Upper lobe of left lung (tissue), 6 donors: ENCODE measurements around the gene SLC25A11. TPM values are rescaled to one million over a fixed set of nuclear protein-coding genes. Genes with fewer than 3 reads are reported as not detected.
A peak's percentile ranks its signal among the peaks of the same experiment; 100 is the strongest.

Experiments used
- ATAC-seq, 2 donors: fragments of 200-7000 bp; cut with Tn5 transposase; one replicate each; pipeline ENCODE4 v1.9.1; 2022; ENCODE audit warnings: mild to moderate bottlenecking in 2 of 2, moderate library complexity in 2 of 2; ENCODE audit not compliant: low FRiP score in 2 of 2
- DNase-seq, 2 donors: peaks; one replicate each; pipeline ENCODE4 v3.0.0-alpha.2; 2019 to 2020
- H3K27ac ChIP-seq, 4 donors: fragments of 200-600 bp; sonication (generic); one replicate each; pipeline ENCODE4 v1.5.1; 2016 to 2019
- H3K27me3 ChIP-seq, 4 donors: fragments of 200-600 bp; sonication (generic); one replicate each; pipeline ENCODE4 v1.5.1; 2017 to 2019
- H3K36me3 ChIP-seq, 4 donors: fragments of 200-600 bp; sonication (generic); one replicate each; pipeline ENCODE4 v1.5.1; 2016 to 2019
- H3K4me1 ChIP-seq, 4 donors: fragments of 200-600 bp; sonication (generic); one replicate each; pipeline ENCODE4 v1.5.1; 2018 to 2019
- H3K4me3 ChIP-seq, 4 donors: fragments of 200-600 bp; sonication (generic); one replicate each; pipeline ENCODE4 v1.5.1; 2017 to 2019; ENCODE audit warnings: mild to moderate bottlenecking in 2 of 4, moderate library complexity in 1 of 4
- H3K9me3 ChIP-seq, 4 donors: fragments of 200-600 bp; sonication (generic); one replicate each; pipeline ENCODE4 v1.5.1; 2018 to 2019
- CTCF ChIP-seq, 6 experiments: fragments of 450-650 bp in 4 of 6; fragments of 200-600 bp in 2 of 6; sonication (generic) in 2 of 6; IDR thresholded peaks; one replicate each; pipeline ENCODE4 v1.5.1; 2016 to 2019; ENCODE audit warnings: antibody characterized with exemption in 6 of 6
- EP300 ChIP-seq, 4 donors: sonication (generic); formaldehyde crosslinking; IDR thresholded peaks; one replicate each; pipeline ENCODE4 v1.5.1; 2017; ENCODE audit warnings: antibody characterized with exemption in 4 of 4, control low read depth in 2 of 4
- POLR2A ChIP-seq, 4 donors: fragments of 450-650 bp; IDR thresholded peaks; one replicate each; pipeline ENCODE4 v1.5.1; 2016 to 2017; ENCODE audit warnings: antibody characterized with exemption in 4 of 4, mild to moderate bottlenecking in 2 of 4
- POLR2AphosphoS5 ChIP-seq, 2 donors: sonication (generic); formaldehyde crosslinking; IDR thresholded peaks; one replicate each; pipeline ENCODE4 v1.5.1; 2017; ENCODE audit warnings: antibody characterized with exemption in 2 of 2
- WGBS, 2 donors: methylation state at CpG; one replicate each; pipeline ENCODE4 v1.1.5; 2017 to 2018; 5-methylcytosine and 5-hydroxymethylcytosine counted together
- total RNA-seq, 6 donors: library from RNA; depleted of rRNA in 4 of 6; stranded (reverse); fragments of >200 nt in 4 of 6; gene quantifications; one replicate each; pipeline versions ENCODE4 v1.1.0 to v1.2.1, GENCODE V29; 2016 to 2021
- donor health status: DM: no; HTN: no; CAD: no; lungs with moderate emphysema.
- donor health status: DM: no; HTN: yes; CAD: no; lungs with severe emphysema.

SLC25A11 gene
- total RNA-seq, 6 donors from 2014 or later = 37.5 to 69.2 (median 47.9) TPM

DNA sequence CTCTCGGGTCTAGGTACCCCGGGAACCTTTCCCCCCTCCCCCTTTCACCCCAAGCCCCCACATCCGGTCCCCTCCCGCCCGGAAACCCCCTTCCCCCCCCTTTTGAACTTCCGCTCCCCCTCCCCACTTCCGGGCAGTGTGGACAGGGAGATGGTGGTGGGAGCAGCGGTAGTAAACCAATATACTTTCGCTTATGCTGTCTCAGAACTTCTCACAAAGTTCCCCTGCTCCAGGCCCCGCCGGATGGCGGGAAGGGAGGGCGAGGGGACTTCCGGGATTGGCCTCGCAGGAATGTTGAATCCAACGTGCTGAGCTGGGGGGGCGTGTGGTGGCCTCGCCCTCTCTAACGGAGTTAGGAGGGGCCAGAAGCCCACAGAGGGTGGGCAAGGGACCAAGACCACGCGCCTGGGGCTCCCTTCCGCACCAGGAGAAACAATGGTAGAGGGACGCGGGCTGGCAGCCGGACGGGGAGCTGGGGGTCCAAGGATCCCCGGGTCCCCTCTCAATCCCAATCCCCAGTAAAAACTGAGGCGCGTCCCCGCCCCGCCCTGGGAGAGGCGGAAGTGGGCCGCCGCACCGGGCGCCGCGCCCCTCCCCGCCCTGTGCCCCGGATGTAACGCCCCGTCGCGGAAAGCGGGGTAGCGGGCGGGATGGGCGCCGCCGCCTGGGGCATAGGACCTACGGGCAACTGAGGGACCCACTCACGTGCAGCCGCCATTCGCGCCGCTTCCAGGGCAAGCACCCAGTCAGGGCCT, 7.7 kb upstream of the SLC25A11 start:
- ATAC-seq = peak; percentile 41 to 57
- WGBS, 2 donors = 1 to 3% methylated on average over 6 to 38 of the region's 56 CpGs
- peaks cover 47 to 66% (median 55%) of the 10 kb centered on the region in 4 donors for H3K4me1 ChIP-seq
- H3K36me3 ChIP-seq = peaks cover 7 to 39% (median 33%) of the 10 kb centered on the region in 4 donors
- H3K9me3 ChIP-seq = no peaks in the 10 kb centered on the region
- H3K4me3 ChIP-seq = peak overlapping the region; percentile 95 to 100 (median 97)
- H3K27me3 ChIP-seq = no peaks in the 10 kb centered on the region
- DNase-seq = peak; percentile 62 to 94
- H3K27ac ChIP-seq = peak overlapping the region; percentile 97 to 100 (median 98)
- TF ChIP-seq POLR2AphosphoS5 (IDR thresholded peaks at IDR 0.05) = peak; percentile 10 to 32
- no peak for TF ChIP-seq POLR2A (IDR thresholded peaks at IDR 0.05)
- TF ChIP-seq EP300 (IDR thresholded peaks at IDR 0.05) = no peak
- no peak for TF ChIP-seq CTCF (IDR thresholded peaks at IDR 0.05)

GRCh38 chr17:4947010-4947410, 7.2 kb upstream of the SLC25A11 start:
- 0 to 3% methylated on average over 7 of the region's 7 CpGs for WGBS, 2 donors

GRCh38 chr17:4946312-4946976, 6.6 kb upstream of the SLC25A11 start:
- DNase-seq = no peak
- WGBS, 2 donors = 18 to 22% methylated on average over 16 of the region's 16 CpGs
- Histone ChIP-seq H3K36me3 (peaks cover 10 to 48% (median 42%) of the 10 kb centered on the region in 4 donors), H3K4me1 (peaks cover 54 to 77% (median 65%) of the 10 kb centered on the region in 4 donors), H3K9me3 (no peaks in the 10 kb centered on the region), H3K27me3 (no peaks in the 10 kb centered on the region), H3K4me3 (peak overlapping the region in 3 of 4 donors; percentile 95 to 100 (median 98)), H3K27ac (peak overlapping the region; percentile 97 to 100 (median 98))
- TF ChIP-seq POLR2AphosphoS5 (IDR thresholded peaks at IDR 0.05) (no peak), POLR2A (IDR thresholded peaks at IDR 0.05) (no peak)
- no peak for ATAC-seq

More at GRCh38 chr17:4947010-4947410, 7.2 kb upstream of the SLC25A11 start:
- no peaks in the 10 kb centered on the region for H3K27me3 ChIP-seq
- ATAC-seq (no peak), DNase-seq (no peak)
- H3K4me1 ChIP-seq = peaks cover 48 to 71% (median 60%) of the 10 kb centered on the region in 4 donors
- no peaks in the 10 kb centered on the region for H3K9me3 ChIP-seq
- H3K27ac ChIP-seq = peak overlapping the region; percentile 97 to 100 (median 98)
- peak overlapping the region; percentile 95 to 100 (median 97) for H3K4me3 ChIP-seq
- H3K36me3 ChIP-seq = peaks cover 10 to 45% (median 39%) of the 10 kb centered on the region in 4 donors
- TF ChIP-seq CTCF (IDR thresholded peaks at IDR 0.05) (no peak), POLR2AphosphoS5 (IDR thresholded peaks at IDR 0.05) (no peak), POLR2A (IDR thresholded peaks at IDR 0.05) (no peak), EP300 (IDR thresholded peaks at IDR 0.05) (no peak)

DNA sequence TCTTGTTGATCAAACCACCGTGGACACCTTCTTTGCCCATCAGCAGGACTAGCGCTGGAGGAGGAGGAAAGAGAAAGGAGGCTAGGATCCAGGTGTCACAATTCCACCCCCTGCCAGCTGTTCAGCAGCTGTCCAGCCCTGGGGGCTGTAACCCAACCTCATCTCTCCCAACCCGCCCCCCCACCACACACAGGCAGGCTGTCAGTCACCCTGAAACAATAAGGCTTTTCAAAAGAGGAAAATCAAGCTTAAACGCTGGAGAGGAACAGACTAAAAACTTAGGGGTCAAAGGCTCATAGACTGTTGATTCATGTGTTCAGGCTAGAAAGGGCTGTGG, 6.1 kb upstream of the SLC25A11 start:
- Histone ChIP-seq H3K9me3 (no peaks in the 10 kb centered on the region), H3K36me3 (peaks cover 10 to 48% (median 42%) of the 10 kb centered on the region in 4 donors), H3K4me1 (peaks cover 57 to 77% (median 67%) of the 10 kb centered on the region in 4 donors), H3K27me3 (no peaks in the 10 kb centered on the region), H3K4me3 (peak overlapping the region in 3 of 4 donors; percentile 95 to 100 (median 98)), H3K27ac (peak overlapping the region; percentile 97 to 100 (median 98))
- ATAC-seq (no peak), DNase-seq (no peak)
- 31 to 39% methylated on average over 4 of the region's 4 CpGs for WGBS, 2 donors
- TF ChIP-seq CTCF (IDR thresholded peaks at IDR 0.05) = no peak
- TF ChIP-seq POLR2AphosphoS5 (IDR thresholded peaks at IDR 0.05) = no peak
- no peak for TF ChIP-seq EP300 (IDR thresholded peaks at IDR 0.05)
- no peak for TF ChIP-seq POLR2A (IDR thresholded peaks at IDR 0.05)
